DMS53 treated with DMSO at 0.1 percent for 48 hours (cell line): ENCODE results near the gene TAX1BP3.

Experiments
- DNase-seq: peaks from one replicate; lab custom pipeline; 2025; ENCODE audit not compliant: unreplicated experiment; lab: John Stamatoyannopoulos, UW

TAX1BP3 gene

DNA sequence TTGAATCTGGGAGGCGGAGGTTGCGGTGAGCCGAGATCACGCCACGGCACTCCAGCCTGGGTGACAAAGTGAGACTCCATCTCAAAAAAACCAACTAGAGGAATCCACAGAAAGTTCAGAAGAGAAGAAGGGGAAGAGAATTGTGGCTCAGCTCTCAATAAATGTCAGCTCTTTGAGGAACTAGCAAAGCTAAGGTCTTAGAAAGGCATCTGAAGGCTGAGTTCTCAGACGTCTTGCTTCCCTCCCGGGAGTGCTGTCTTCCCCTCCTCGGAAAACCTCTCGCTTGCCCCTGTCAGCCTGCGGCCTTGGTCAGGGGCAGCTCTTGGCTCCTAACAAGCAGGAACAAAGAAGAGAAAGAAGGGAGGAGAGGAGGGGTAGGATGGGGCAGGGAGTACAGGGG, 37.6 kb downstream of the TAX1BP3 start:
- DNase-seq: no peak

DNA sequence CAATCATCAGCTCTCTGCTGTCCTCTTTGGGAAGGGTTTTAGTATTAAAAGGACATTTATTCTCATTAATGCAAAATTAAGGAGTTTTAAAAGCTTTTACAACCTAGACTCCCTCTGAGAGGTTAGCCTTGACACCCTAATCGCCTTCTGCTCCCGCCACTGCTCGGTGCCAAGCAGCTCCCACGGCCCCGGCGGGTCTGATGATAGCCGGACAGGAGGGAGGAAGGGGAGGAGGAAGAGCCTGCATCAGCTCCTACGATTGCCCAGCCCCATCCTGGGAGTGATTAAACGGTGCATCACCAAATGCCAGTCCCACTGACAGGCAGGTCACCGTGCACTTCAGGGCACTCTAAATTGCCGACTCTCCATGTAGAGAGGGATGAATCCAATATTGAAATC, 40.6 kb downstream of the TAX1BP3 start:
- no peak for DNase-seq

DNA sequence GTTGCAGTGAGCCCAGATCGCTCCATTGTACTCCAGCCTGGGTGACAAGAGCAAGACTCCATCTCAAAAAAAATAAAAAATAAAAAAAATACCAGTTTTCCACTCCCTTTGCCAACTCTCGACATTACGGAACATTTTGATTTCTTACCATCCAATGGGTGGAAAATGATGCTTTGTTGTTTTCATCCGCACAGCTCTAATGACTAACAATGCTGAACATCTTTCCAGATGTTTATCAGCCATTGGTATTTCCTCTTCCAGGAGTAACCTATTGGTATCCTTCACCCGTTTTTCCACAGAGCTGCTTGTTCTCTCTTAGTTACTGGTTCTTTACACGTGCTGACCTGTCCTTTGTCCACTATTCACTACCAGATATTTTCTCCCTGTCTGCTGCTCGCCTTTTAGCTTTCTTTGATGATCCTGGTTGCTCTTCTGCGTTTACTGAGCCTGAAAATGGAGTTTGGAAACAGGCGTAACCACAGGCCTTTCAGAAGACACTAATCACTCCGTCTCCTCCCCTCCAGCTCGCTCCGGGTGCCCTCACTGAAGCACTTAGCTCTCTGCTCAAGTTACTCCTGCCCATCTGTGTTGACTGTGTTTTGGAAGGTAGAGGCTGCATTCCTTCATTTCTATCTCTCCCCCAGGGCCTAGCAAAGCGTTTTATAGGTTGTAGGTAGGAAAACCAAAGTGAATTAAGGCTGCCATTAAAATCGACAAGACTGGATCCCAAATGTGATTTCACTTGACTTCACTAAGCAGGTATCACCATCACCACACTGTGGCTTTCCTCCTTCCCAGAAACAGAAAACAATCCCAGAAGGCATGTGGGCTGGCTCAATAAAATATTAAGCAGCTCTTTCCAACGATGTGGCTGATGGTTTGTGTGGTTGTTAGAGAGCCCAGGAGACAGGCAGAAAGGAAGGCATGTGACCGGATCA, 41.3 kb downstream of the TAX1BP3 start:
- DNase-seq: no peak

GRCh38 chr17:3622977-3623594, 45.3 kb downstream of the TAX1BP3 start:
- no peak for DNase-seq

- no peak for DNase-seq
Observed at GRCh38 chr17:3621146-3621720, 47.1 kb downstream of the TAX1BP3 start.

DNA sequence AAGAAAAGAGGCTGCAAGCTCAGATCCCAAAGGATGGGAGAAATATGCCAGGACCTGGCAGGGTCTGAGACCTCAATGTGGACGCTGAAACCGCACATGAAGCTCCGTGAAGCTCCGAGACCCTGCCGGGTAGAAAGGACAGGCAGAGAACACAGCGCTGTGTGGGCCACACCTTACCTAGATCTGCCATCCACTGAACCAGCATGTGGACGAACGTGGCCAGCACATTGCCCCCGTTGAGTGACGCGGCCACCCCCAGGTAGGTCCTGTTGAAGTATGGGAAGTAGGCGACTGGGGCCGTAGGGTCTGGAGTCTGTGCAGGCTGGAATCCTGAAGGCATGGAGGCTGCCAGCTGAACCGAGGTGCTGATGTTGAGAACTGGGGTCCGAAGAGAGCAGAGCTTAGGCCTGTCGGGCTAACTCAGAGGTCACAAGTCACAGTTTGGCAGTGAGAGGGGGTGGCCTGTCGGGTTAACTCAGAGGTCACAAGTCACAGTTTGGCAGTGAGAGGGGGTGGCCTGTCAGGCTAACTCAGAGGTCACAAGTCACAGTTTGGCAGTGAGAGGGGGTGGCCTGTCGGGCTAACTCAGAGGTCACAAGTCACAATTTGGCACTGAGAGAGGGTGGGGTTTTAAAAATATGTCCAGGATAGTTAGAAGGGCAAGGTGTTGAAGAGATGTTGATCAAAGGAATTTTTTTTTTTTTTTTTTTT, 53.1 kb downstream of the TAX1BP3 start:
- DNase-seq: no peak

DNA sequence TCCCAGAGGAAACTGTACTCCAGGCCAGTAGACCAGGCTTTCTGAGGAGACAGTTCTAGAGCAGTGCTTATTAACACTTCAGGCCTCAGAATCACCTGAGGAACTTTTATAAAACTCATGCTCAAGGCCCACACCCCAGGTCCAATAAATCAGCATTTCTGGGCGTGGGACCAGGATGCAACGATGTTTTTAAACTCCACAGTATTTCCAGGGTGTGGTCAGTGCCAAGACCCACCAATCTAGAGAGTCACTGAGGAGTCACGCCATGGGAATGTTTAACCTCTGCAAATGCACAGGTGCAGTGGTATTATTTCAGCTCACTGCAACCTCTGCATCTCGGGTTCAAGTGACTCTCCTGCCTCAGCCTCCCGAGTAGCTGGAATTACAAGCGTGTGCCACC, 55.3 kb downstream of the TAX1BP3 start:
- no peak for DNase-seq
